Keratinocyte (primary cell): ENCODE data around the gene SLC8A1.

ENCODE experiments used
- CTCF ChIP-seq, 3 experiments: IDR thresholded peaks in 1 of 3; conservative IDR thresholded peaks in 1 of 3; optimal IDR thresholded peaks in 1 of 3; 2 replicates in 2 of 3; 3 replicates in 1 of 3; pipeline versions ENCODE3 to v1.5.1; 2011; ENCODE audit warnings: low read length in 3 of 3, mild to moderate bottlenecking in 3 of 3, moderate library complexity in 2 of 3, control low read depth in 1 of 3, inconsistent platforms in 1 of 3; ENCODE audit not compliant: insufficient read depth in 2 of 3; ENCODE audit errors: extremely low read depth in 1 of 3
- EZH2 ChIP-seq: IDR thresholded peaks from one replicate; pipeline ENCODE4 v1.6.1; 2012; ENCODE audit warnings: inconsistent platforms, mild to moderate bottlenecking, low read length, moderate library complexity

- TF ChIP-seq CTCF (optimal IDR thresholded peaks at IDR 0.05 in 1 of 3, IDR thresholded peaks at IDR 0.05 in 1 of 3, conservative IDR thresholded peaks at IDR 0.05 in 1 of 3; ENCODE audit: extremely low read depth in 1 of 3, insufficient read depth in 2 of 3, low read length in 3 of 3) (no peak), EZH2 (no peak)
Observed at GRCh38 chr2:40144022-40144421, 307.9 kb downstream of the SLC8A1 start.
